Breast epithelium (tissue), 4 donors: ENCODE results near the gene ALDH3A1. TPM values are rescaled to one million over a fixed set of nuclear protein-coding genes. Genes with fewer than 3 reads are reported as not detected.
A peak's percentile ranks its signal among the peaks of the same experiment; 100 is the strongest.

ENCODE experiments used
- DNase-seq, 2 donors: peaks; one replicate each; pipeline ENCODE4 v3.0.0-alpha.2; 2019; ENCODE audit warnings: low spot score in 2 of 2
- H3K27ac ChIP-seq, 2 donors: fragments of 200-600 bp; sonication (generic) in 1 of 2; one replicate each; pipeline ENCODE4 v1.5.1; 2016 to 2019; ENCODE audit warnings: mild to moderate bottlenecking in 1 of 2
- H3K27me3 ChIP-seq, 2 donors: fragments of 200-600 bp; sonication (generic) in 1 of 2; one replicate each; pipeline versions ENCODE4 v1.5.1 to v1.6.0; 2017 to 2019; ENCODE audit warnings: control low read depth in 1 of 2, mild to moderate bottlenecking in 1 of 2
- H3K36me3 ChIP-seq: fragments of 200-600 bp; one replicate; pipeline ENCODE4 v1.5.1; 2019
- H3K4me1 ChIP-seq, 2 donors: fragments of 200-600 bp; sonication (generic); one replicate each; pipeline ENCODE4 v1.5.1; 2016 to 2019; ENCODE audit warnings: control low read depth in 1 of 2
- H3K4me3 ChIP-seq, 3 donors: fragments of 200-600 bp; sonication (generic); 1 replicate in 2 of 3; 2 replicates in 1 of 3; pipeline ENCODE4 v1.5.1; 2016 to 2019; ENCODE audit warnings: mild to moderate bottlenecking in 3 of 3, moderate library complexity in 2 of 3
- H3K9me3 ChIP-seq, 2 donors: fragments of 200-600 bp; sonication (generic) in 1 of 2; one replicate each; pipeline ENCODE4 v1.5.1; 2016 to 2019; ENCODE audit warnings: control low read depth in 1 of 2
- POLR2A ChIP-seq: fragments of 450-650 bp; IDR thresholded peaks from one replicate; pipeline ENCODE4 v1.6.1; 2016; ENCODE audit warnings: antibody characterized with exemption, mild to moderate bottlenecking, moderate library complexity
- POLR2AphosphoS5 ChIP-seq, 3 donors: sonication (generic); formaldehyde crosslinking; IDR thresholded peaks; one replicate each; pipeline ENCODE4 v1.6.1; 2017; ENCODE audit warnings: antibody characterized with exemption in 3 of 3
- intact Hi-C: fragments of 100-400 bp; cut with DNase I; formaldehyde crosslinking; loops from one replicate; pipeline ENCODE4 v1.15.1; 2023; ENCODE audit warnings: low total_unique reads
- total RNA-seq, 3 donors: library from RNA; depleted of rRNA; stranded (reverse); fragments of >200 nt; gene quantifications; one replicate each; pipeline ENCODE4 v1.1.0, GENCODE V29; 2016
- TF ChIP-seq, protein P1 (sequence below), 3 donors: fragments of 450-650 bp; IDR thresholded peaks; one replicate each; pipeline ENCODE4 v1.5.1; 2016 to 2017; ENCODE audit warnings: antibody characterized with exemption in 3 of 3, mild to moderate bottlenecking in 3 of 3, moderate library complexity in 3 of 3

Gene ALDH3A1
- total RNA-seq, 3 donors from 2014 or later = 1.1 to 5.6 (median 2.0) TPM

DNA sequence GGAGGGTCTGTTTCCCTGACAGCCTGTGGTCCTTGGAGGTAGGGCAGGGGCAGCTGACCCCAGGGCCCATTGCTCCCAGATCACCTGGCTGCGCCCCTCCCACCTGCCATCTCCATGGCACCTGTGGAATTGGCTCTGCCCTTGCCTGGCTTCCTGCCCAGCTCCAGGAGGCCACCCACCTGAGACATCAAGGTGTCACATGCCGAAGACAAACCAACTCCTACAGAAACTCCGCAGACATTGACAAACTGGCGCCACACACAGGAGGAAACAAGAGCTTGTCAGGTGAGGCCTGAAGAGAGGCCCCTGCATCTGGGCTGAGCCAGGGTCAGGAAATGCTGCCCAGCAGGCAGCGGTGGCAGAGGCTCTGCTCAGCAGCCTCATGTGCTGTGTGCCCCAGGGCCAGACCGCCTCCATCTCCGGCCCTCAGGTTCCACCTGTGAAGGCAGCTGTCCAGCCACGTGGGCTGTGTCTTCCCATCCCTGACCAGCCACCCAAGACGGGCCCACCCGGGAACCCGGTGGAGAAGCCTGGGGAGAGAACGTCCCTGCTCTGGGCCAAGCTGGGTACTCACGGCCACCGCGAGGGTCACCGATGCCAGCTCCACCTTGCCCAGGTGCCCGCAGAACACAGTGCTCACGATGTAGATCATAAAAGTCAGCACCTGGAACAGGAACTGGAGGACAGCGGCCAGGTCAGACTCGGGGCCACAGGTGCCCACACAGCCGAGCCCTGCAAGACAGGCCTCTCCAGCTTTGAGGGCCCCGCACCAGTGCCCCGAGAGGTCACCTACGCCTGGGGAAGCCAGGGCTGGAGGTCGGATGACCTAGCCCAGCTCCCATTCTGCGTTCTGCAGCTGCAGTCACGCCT, 33.3 kb downstream of the ALDH3A1 start:
- Histone ChIP-seq H3K27ac (no peak overlapping the region), H3K36me3 (no peaks in the 10 kb centered on the region), H3K4me3 (no peak overlapping the region), H3K4me1 (no peaks in the 10 kb centered on the region), H3K9me3 (no peaks in the 10 kb centered on the region), H3K27me3 (no peaks in the 10 kb centered on the region)
- TF ChIP-seq, protein P1, sequence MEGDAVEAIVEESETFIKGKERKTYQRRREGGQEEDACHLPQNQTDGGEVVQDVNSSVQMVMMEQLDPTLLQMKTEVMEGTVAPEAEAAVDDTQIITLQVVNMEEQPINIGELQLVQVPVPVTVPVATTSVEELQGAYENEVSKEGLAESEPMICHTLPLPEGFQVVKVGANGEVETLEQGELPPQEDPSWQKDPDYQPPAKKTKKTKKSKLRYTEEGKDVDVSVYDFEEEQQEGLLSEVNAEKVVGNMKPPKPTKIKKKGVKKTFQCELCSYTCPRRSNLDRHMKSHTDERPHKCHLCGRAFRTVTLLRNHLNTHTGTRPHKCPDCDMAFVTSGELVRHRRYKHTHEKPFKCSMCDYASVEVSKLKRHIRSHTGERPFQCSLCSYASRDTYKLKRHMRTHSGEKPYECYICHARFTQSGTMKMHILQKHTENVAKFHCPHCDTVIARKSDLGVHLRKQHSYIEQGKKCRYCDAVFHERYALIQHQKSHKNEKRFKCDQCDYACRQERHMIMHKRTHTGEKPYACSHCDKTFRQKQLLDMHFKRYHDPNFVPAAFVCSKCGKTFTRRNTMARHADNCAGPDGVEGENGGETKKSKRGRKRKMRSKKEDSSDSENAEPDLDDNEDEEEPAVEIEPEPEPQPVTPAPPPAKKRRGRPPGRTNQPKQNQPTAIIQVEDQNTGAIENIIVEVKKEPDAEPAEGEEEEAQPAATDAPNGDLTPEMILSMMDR (IDR thresholded peaks at IDR 0.05) = no peak
- no peak for TF ChIP-seq POLR2AphosphoS5 (IDR thresholded peaks at IDR 0.05)
- TF ChIP-seq POLR2A = no peak
- intact Hi-C loops = no loop called here
- DNase-seq = no peak

DNA sequence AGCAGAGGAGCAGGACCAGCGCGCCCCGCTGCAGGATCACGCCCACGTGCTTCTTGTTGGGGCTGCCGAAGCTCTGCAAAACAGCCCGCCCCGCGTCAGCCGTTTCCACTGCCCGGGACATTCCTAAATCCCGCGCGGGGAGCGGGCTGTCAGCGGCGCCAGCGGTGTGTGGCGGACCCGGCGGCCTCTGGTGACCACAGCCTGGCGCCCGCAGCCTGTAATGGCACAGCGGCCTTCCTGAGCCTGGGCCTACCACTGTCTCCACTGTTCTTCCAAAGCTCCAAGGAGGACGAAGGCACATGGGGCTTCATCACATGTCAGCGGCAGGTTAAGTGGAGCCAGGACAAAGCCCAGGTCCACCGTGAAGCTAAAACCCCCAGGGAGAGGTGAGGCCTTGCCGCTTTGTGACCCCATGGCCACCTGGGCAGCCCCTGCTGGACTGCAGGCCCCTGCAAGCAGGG, 34.2 kb downstream of the ALDH3A1 start:
- H3K36me3 ChIP-seq = no peaks in the 10 kb centered on the region
- no peak for TF ChIP-seq POLR2A
- TF ChIP-seq, protein P1 (IDR thresholded peaks at IDR 0.05) = no peak
- no peak for TF ChIP-seq POLR2AphosphoS5 (IDR thresholded peaks at IDR 0.05)
- H3K27ac ChIP-seq = no peak overlapping the region
- no peaks in the 10 kb centered on the region for H3K27me3 ChIP-seq
- no peaks in the 10 kb centered on the region for H3K9me3 ChIP-seq
- H3K4me3 ChIP-seq = no peak overlapping the region
- H3K4me1 ChIP-seq = no peaks in the 10 kb centered on the region
- intact Hi-C loops = no loop called here
- no peak for DNase-seq

DNA sequence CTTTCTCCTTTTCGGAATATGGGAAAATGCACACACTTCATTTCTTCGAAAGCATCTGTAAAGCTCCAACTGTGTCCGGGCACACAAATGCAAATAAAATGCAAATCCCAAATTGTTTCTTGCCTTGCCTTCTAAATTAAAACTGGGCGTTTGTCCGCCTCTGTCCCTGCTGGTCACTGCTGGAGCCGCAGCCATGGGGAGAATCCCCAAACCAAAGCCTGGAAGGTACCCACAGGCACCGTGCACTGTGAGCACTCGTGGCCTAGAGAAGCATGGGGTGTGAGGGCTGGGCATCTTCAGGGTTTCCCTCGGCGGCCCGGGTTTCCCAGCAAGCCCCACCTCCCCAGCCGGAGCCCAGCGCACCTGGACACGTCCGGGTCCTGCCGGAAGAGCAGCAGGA, 34.6 kb downstream of the ALDH3A1 start:
- H3K4me1 ChIP-seq = no peaks in the 10 kb centered on the region
- DNase-seq = no peak
- intact Hi-C loops = no loop called here
- H3K27me3 ChIP-seq = no peaks in the 10 kb centered on the region
- no peak overlapping the region for H3K4me3 ChIP-seq
- no peak overlapping the region for H3K27ac ChIP-seq
- H3K9me3 ChIP-seq = no peaks in the 10 kb centered on the region
- H3K36me3 ChIP-seq = no peaks in the 10 kb centered on the region
- TF ChIP-seq POLR2AphosphoS5 (IDR thresholded peaks at IDR 0.05) (no peak), POLR2A (no peak)
- TF ChIP-seq, protein P1 (IDR thresholded peaks at IDR 0.05) = no peak

DNA sequence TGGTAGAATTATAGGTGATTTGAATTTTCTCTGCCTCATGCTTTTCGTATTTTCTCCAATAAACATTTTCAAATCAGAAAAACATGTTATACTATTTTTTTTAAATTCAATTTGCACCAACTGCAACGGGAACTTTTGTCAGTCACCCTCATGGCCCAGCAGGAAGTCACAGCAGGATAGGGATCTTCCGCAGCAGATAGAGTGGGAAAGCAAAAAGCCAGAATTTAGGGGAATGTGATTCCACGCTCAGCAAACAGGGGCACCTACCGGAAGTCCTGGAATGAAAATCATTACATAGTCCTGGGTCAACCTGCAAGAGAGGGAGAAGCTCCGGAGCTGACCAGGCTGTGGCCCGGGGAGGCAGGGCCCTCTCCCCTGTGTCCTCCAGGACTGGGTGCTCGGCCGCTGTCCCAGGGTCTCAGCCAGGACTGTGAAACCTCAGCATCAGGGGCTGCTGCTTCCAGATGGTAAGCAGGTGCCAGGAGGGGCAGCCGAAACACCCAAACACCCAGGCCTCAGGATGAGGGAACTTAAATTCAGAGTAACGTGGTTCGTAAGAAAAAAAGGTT, 35.6 kb downstream of the ALDH3A1 start:
- H3K4me3 ChIP-seq = no peak overlapping the region
- no peak for DNase-seq
- no peaks in the 10 kb centered on the region for H3K4me1 ChIP-seq
- H3K27ac ChIP-seq = no peak overlapping the region
- no peak for TF ChIP-seq POLR2AphosphoS5 (IDR thresholded peaks at IDR 0.05)
- TF ChIP-seq, protein P1 (IDR thresholded peaks at IDR 0.05) = no peak
- TF ChIP-seq POLR2A = no peak
- H3K9me3 ChIP-seq = no peaks in the 10 kb centered on the region
- no peaks in the 10 kb centered on the region for H3K27me3 ChIP-seq
- H3K36me3 ChIP-seq = no peaks in the 10 kb centered on the region
- intact Hi-C loops = no loop called here

DNA sequence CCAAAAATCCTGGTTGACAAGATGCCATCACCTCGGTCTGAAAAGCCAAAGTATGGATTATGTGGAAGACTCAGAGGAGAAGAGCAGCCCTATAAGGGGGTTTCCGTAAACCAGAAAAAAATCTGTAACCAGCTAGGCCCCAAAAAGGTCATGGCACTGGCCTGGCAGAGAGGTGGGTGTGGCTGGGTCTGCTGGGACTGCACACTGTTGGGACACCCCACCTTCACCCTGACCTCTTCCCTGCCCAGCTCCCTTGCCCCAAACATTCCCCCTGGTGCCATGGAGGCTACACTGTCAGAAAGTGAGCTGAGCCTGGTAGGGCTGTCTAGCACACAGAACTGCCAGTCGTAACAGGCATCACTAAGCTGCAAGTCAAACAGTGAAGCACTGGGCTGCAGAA, 38.3 kb downstream of the ALDH3A1 start:
- Histone ChIP-seq H3K4me3 (no peak overlapping the region), H3K27ac (no peak overlapping the region), H3K27me3 (no peaks in the 10 kb centered on the region), H3K9me3 (no peaks in the 10 kb centered on the region), H3K4me1 (no peaks in the 10 kb centered on the region), H3K36me3 (no peaks in the 10 kb centered on the region)
- intact Hi-C loops = no loop called here
- DNase-seq = peak in 1 of 2 donors; percentile 14
- TF ChIP-seq POLR2A (no peak), POLR2AphosphoS5 (IDR thresholded peaks at IDR 0.05) (no peak)
- TF ChIP-seq, protein P1 (IDR thresholded peaks at IDR 0.05) = no peak
